ENCODE results near the gene PANK3.
"Not testable (repeated sequence)": the region's sequence is repeated elsewhere in the genome, so short reads cannot be mapped to it uniquely, and the experiment has no call there.

PANK3 gene

DNA sequence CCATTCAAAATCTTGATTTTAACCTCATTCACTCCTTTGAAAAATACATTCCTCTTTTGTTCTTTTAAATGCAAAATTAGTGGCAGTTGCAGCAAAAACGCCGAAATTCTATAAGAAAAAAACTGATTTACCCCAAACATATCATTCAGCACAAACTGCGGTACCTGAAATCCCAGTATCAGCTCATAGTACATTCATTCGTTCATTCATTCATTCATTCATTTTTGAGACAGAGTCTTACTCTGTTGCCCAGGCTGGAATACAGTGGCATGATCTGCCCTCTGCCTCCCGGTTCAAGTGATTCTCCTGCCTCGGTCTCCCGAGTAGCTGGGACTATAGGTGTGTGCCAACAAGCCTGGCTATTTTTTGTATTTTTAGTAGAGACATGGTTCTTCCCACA, 29.6 kb downstream of the PANK3 start:
- no peak for DNase-seq

DNA sequence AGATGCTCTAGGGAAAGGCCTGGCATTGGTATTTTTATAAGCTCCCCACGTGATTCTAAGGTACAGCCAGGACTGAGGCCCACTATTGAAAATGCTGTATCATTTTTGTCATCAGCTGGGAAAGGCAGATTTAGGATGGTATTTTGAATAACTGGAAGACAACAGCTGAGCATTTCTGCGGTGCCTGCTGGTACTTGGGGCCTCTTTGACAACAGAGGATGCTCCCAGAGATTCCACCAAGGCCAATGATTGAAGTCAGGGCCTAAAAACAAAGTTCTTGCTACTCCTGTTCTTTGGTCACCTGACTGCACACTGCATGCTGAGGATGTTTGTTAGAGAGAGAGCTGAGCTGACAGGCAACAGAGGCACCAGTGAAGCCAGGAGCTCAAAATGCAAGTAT, 42.0 kb downstream of the PANK3 start:
- DNase-seq, result no peak

GRCh38 chr5:168534351-168534750, 44.8 kb downstream of the PANK3 start:
- DNase-seq, result not testable (repeated sequence)

DNA sequence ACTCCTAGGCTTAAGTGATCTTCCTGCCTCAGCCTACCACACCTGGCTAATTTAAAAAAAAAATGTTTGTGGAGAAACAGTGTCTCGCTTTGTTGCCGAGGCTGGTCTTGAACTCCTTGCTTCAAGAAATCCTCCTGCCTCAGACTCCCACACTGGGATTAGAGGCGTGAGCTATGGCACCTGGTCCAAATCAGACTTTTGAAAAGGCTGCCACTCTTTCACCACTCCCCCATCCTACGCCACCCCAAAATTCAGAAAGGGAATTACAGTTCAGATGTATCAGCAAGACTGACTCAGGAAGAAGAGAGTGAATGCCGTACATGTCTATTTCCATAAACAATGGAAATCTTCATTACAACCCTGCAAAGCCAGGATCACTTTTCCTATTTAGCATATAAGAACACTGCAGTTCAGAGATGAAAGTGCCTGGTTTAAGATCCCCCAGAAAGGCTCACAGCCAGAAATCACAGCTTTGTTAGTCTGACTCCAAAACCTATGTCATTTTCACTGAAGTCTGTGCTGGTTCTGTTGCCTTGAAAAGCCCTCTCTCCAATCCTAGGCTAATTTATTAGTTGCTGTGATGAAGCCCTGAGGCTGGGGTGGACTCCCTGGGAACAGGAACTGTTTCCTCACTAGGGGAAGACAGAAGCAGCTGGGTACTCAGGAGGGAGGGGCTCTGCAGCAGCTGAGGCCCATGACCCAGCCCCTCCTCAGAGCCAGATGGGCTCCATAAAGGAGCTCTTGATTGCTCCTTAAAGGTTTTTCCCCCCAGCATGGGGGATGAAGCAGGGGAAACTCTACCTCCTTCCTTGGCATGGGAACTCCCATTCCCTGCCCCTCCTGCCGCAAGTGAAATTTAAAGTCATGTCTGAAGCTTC, 46.9 kb downstream of the PANK3 start:
- no peak for DNase-seq

- no peak for DNase-seq
These were observed 48.0 kb downstream of the PANK3 start for GRCh38 chr5:168531191-168531590.

GRCh38 chr5:168530621-168531150, 48.5 kb downstream of the PANK3 start:
- DNase-seq, result no peak

DNA sequence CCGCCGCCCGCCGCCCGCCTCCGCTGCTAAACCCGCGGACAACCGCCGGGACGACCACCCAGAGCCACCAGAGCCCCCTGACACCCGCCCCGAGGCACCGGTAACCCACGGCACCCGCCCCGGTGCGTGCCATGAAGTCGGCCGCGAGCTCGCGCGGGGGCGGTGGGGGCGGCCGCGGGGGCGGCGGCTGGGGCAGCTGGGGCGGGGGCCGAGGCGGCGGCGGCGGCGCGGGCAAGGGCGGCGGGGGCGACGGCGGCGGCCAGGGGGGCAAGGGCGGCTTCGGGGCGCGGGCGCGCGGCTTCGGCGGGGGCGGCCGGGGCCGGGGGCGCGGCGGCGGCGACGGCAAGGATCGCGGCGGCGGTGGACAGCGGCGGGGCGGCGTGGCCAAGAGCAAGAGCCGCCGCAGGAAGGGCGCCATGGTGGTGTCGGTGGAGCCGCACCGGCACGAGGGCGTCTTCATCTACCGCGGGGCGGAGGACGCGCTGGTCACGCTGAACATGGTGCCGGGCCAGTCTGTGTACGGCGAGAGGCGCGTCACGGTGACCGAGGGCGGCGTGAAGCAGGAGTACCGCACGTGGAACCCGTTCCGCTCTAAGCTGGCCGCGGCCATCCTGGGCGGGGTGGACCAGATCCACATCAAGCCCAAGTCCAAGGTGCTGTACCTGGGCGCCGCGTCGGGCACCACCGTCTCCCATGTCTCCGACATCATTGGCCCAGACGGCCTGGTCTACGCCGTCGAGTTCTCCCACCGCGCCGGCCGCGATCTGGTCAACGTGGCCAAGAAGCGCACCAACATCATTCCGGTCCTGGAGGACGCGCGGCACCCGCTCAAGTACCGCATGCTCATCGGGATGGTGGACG, 49.6 kb downstream of the PANK3 start:
- no peak for DNase-seq

DNA sequence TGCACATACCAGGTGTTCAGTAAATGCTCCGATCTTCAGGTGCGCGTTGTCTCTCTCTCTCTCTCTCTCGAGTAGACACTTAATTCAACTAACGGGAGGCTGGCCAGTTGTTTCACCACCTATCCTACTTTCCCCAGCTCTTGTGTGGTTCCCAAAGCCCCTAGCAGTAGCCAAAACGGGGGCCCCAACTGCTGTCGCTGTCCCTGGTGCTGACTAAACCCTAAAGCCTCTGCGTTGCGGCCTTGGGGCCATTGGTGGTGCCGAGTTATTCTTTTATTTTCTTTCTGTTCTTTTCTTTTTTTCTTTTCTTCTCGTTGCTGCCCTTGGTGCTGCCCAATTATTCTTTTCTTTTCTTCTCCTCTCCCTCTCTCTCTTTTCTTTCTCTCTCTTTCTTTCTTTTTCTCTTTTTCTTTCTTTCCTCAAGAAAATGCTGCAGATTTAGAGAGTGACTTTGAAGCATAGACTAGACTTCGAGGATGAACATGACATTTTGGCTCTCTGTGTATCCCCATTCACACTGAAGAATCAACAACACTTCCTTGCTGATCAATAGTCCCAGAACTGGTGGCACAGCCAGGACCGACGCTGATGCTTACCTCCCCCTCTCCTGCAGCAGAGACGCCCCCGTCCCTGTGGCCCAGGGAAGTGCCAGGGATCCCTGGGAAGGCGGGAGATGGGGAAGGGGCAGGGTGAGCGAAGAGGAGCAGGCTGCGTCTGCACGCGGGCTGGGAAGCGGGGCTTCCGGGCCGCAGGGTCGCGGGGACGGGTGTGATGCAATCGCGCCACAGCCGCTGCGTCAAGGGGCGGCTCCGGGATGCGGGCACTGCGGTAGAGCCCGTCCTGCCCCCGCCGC, 50.4 kb downstream of the PANK3 start, which contains the start of gene FBLL1:
Gene FBLL1 (plus strand): TSS at position 785 of the 853 bp plus-strand sequence. CDS start 200 bp downstream, outside the sequence.
- no peak for DNase-seq

GRCh38 chr5:168527756-168528295, 51.3 kb downstream of the PANK3 start:
- no peak for DNase-seq

GRCh38 chr5:168525856-168526255, 53.3 kb downstream of the PANK3 start:
- DNase-seq, result no peak

GRCh38 chr5:168513861-168514428, 65.2 kb downstream of the PANK3 start:
- no peak for DNase-seq

GRCh38 chr5:168502563-168503237, 76.5 kb downstream of the PANK3 start:
- DNase-seq, result no peak

All from activated effector memory CD4-positive, alpha-beta T cell treated with Interleukin-2 at 50 U/mL for 16 hours (primary cell).